Stimulated activated CD8-positive, alpha-beta memory T cell treated with anti-CD3 and anti-CD28 coated beads, Interleukin-12 subunit alpha, Interleukin-12 subunit beta, amount 100 ng/mL, for 24 hours (primary cell): ENCODE data around the gene DLK2.
"Not testable (repeated sequence)": the region's sequence is repeated elsewhere in the genome, so short reads cannot be mapped to it uniquely, and the experiment has no call there.

Experiments
- DNase-seq: peaks from one replicate; pipeline ENCODE4 v3.0.0-alpha.2; 2020; ENCODE audit errors: extremely low read depth

DLK2 gene

DNA sequence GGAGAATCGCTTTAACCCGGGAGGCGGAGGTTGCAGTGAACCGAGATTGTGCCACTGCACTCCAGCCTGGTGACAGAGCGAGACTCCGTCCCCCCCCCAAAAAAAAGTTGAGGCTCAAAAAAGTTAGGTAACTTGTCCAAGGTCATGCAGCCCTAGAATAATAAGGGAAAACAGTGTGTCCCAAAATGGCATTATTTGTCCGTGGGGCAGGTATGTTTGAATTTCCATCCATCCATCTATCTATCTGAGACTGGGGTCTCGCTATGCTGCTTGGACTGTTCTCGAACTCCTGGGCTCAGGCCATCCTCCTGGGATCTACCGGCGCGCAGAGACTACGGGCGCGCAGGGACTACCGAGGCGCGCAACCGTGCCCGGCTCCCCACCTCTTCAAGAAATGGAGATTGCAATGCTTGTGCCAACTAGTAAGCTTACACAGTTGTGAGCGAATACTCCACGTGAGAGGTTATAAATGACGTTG, 28.4 kb downstream of the DLK2 start:
- DNase-seq, result no peak

DNA sequence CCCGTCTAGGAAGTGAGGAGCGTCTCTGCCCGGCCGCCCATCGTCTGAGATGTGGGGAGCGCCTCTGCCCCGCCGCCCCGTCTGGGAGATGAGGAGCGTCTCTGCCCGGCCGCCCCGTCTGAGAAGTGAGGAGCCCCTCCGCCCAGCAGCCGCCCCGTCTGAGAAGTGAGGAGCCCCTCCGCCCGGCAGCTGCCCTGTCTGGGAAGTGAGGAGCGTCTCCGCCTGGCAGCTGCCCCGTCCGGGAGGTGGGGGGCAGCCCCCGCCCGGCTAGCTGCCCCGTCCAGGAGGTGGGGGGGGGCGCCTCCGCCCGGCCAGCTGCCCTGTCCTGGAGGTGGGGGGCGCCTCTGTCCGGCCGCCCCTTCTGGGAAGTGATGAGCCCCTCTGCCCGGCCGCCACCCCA, 30.3 kb downstream of the DLK2 start:
- not testable (repeated sequence) for DNase-seq

DNA sequence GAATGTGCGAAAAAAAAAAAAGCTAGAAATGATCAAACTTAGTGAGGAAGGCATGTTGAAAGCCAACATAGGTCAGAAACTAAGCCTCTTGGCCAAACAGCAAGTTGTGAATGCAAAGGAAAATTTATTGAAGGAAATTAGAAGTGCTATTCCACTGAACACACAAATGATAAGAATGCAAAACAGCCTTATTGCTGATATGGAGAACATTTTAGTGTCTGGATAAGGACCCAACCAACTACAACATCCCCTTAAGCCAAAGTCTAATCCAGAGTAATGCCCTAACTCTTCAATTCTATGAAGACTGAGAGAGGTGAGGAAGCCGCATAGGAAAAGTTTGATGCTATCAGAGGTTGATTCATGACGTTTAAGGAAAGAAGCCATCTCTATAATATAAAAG, 33.5 kb downstream of the DLK2 start:
- DNase-seq, result no peak

DNA sequence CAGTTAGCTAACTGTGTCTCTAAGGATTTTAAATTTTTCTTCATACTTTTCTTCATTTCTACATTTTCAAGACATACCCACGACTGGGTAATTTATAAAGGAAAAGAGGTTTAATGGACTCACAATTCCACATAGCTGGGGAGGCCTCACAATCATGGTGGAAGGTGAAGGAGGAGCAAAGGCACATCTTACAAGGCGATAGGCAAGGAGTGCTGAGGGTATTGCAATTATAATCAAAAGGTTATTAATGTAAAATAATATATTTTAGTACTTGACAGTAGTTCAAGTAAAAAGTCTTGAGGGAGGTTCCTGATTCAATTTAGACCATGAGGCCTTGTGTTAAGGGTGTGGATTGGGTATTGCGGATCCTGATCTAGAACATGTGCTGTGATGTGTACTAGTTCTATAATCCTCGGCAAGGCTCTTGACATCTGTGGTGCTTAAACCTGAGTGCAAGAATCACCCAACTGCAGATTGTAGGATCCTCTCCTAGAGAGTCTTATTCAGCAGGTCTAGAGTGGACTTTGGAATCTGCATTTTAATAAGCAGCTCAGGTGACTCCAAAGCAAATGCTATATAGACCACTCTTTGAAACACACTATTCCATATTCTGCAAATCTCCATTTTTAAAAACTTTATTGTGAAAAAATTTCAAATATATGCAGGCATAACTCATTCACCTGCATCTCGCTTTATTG, 35.2 kb downstream of the DLK2 start:
- no peak for DNase-seq

DNA sequence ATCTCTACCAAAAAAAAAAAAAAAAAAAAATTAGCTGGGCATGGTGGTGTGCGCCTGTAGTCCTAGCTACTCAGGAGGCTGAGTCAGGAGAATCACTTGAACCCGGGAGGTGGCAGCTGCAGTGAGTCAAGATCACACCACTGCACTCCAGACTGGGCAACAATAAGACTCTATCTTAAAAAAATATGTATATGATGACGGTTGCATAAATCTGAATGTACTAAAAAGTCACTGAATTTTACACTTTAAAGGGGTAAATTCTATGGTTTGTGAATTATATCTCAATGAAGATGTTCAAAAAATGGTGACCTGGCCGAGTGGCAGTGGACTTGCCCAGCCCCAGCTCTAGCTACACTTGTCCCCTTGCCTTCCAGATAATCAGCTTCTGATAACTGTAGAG, 38.4 kb downstream of the DLK2 start:
- DNase-seq, result no peak

DNA sequence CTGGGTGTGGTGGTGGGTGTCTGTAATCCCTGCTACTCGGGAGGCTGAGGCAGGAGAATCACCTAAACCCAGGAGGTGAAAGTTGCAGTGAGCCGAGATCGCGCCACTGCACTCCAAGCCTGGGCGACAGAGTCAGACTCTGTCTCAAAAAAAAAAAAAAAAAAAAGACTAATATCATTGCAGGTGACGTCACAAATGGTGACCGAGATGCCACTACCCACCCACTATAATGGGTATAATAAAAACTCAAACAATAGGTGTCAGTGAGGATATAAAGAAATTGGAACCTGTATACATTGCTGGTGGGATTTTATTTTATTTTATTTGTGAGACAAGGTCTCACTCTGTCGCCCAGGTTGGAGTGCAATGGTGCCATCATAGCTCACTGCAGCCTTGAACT, 40.1 kb downstream of the DLK2 start:
- DNase-seq, result not testable (repeated sequence)

DNA sequence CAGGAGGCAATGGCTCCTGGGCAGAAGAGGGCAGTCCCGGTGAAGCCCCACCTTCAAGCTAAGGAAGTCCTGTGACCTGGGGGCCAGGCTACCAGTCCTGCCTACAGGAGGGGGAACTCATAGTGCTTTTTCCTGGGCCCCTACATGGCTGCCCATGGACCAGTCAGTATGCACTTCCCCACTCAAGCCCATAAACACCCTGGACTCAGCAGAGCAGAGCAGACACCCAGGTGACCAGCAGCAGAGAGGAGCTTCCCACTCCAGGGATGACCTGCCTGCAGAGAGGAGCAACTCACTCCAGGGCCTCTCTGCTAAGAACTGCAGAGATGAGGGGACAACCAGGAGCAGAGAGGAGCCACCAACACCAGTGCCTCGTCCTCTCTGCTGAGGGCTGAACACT, 42.3 kb downstream of the DLK2 start:
- no peak for DNase-seq

DNA sequence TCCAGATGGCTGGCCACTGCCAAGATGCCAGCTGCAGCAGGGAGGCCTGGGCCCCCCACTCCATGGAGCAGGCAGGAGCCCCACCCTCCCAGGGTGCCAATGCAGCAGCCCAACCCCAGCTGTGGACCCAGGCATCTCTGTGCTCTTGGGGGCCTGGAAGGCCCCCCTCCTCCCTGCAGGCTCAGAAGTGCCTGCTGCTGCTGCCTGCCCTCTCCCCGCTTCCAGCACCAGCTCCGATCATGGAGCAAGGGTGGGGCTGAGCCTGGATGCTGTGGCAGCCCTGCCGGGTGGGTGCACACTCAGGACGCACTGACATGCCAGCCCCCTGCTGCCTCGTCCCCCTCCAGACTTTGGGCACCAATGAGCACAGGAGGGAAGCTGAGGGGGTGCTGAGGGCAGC, 42.8 kb downstream of the DLK2 start:
- no peak for DNase-seq

DNA sequence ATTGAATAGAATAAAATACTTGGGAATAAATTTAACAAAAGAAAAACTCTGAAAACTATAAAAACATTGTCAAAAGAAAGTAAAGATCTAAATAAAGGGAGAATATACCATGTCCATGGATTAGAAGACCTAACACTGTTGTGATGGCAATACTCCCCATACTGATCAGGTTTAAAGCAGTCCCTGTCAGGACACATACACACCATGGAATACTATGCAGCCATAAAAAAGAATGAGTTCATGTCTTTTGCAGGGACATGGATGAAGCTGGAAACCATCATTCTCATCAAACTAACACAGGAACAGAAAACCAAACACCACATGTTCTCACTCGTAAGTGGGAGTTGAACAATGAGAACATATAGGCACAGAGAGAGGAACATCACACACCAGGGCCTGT, 44.6 kb downstream of the DLK2 start:
- DNase-seq, result not testable (repeated sequence)

DNA sequence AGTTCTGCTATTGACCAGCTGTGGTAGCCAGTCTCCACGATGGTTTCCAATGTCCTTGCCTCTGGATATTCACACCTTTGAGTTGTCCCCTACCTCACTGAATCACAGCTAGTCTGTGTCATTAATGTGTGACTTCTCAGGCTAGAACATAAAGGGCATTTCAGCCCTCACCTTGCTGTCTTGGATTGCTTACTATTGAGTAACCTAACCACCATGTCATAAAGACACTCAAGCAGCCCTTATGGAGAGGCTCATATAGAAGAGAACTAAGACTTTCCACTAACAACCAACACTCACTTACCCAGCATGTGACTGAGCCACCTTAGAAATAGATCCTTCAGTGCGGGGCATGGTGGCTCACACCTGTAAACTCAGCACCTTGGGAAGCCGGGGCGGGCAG, 47.1 kb downstream of the DLK2 start:
- no peak for DNase-seq

DNA sequence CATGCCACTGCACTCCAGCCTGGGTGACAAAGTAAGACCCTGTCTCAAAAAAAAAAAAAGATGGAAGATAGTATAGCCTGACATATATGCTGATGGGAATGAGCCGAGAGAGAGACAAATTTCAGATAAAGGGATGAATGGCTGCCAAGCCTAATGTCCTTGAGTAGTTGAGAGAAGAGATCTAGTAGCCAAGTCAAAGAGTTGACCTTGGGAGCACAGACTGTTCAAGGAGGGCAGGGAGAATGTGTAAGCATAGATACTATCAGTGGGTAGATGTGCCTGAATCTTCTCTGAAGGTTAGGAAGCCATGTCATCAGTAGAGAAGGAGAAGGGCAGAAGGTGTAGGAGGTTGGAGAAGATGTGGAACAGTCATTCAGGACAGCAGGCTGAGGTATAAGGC, 48.1 kb downstream of the DLK2 start:
- no peak for DNase-seq

DNA sequence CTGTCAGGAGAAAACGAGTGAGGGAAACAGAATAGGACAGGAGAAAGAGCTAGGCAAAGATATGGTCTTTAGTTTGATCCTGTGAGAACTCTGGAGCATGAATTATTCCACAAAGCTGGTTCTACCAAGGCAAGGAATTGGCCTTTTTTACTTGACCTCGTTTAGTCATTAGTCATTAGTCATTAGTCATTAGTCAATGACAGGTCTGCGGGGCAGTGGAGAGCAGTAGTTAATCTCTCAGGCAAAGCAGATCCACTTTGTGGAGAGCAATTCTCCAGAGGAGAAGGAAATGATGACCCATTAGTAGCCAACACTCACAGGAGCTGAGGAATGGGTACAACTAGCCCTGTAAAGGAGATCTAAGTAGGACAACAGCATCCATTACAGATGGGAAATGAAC, 50.0 kb downstream of the DLK2 start:
- no peak for DNase-seq

DNA sequence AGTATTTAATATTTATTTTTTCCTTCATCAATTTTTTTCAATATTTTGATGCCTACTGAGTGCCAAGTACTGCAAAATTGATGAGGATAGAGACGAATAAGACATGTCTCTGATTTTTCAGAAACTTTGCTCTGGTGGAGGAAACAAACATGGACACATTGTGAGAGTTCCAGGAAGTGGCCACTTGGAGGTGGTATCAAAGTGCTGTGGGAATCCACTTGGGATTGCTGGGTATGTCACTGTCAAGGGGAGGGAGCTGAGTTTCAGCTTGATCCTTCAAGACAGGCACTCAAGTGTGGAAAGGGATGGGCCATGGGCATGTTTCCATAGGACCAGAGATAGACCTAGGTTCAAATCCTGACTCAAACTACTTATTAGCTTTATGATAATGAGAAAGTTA, 52.5 kb downstream of the DLK2 start:
- DNase-seq, result no peak

DNA sequence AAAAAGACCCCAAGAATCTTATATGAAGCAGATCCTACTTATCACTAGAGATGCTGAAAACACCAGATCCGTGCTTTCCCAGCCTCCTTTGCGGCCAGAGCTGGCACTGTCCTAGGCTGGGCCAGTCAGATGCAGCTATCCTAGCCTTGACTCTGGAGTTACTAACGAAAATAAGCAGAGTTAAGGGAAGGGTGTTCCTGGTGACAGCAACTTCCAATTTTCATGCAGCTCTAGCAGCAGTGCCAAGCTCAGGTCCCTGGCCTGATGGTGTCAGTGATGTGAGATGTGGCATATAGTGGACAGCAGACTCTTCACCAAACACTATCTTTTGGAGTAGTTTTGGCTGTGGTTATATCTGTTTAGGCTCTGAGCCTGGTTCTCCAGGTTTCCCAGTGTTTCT, 53.6 kb downstream of the DLK2 start:
- DNase-seq, result no peak
